Mesenchymal stem cell (in vitro differentiated cells and primary cell): ENCODE results near the gene KRT9.

Experiments used
- DNase-seq: peaks from one replicate; pipeline ENCODE4 v3.0.0-alpha.2; 2013
- H2AFZ ChIP-seq: one replicate; pipeline ENCODE4 v1.6.1; 2013; ENCODE audit warnings: low read depth, mild to moderate bottlenecking, control low read depth, inconsistent platforms, low read length, moderate library complexity
- H2AK5ac ChIP-seq: 2 replicates; pipeline ENCODE4 v1.6.1; 2013; ENCODE audit warnings: low read length, moderate library complexity, mild to moderate bottlenecking, inconsistent platforms; ENCODE audit not compliant: severe bottlenecking
- H2BK120ac ChIP-seq: one replicate; pipeline ENCODE4 v1.6.1; 2013; ENCODE audit warnings: low read depth, mild to moderate bottlenecking, inconsistent platforms, low read length, moderate library complexity
- H2BK12ac ChIP-seq, 2 experiments: one replicate each; pipeline ENCODE4 v1.6.1; 2013; ENCODE audit warnings: inconsistent platforms in 2 of 2, low read length in 2 of 2, mild to moderate bottlenecking in 2 of 2, moderate library complexity in 2 of 2, control low read depth in 1 of 2
- H2BK15ac ChIP-seq: one replicate; pipeline ENCODE4 v1.6.1; 2013; ENCODE audit warnings: mild to moderate bottlenecking, low read depth, inconsistent platforms; ENCODE audit not compliant: poor library complexity, severe bottlenecking
- H2BK5ac ChIP-seq: 2 replicates; pipeline ENCODE4 v1.6.1; 2013; ENCODE audit warnings: low read depth, mild to moderate bottlenecking, low read length, control low read depth, inconsistent platforms; ENCODE audit not compliant: poor library complexity, severe bottlenecking
- H3K14ac ChIP-seq, 2 experiments: one replicate each; pipeline ENCODE4 v1.6.1; 2013; ENCODE audit warnings: inconsistent platforms in 2 of 2, low read length in 2 of 2, control low read depth in 1 of 2, mild to moderate bottlenecking in 1 of 2, moderate library complexity in 1 of 2
- H3K18ac ChIP-seq, 2 experiments: one replicate each; pipeline ENCODE4 v1.6.1; 2013; ENCODE audit warnings: inconsistent platforms in 2 of 2, low read length in 2 of 2, control low read depth in 1 of 2, low read depth in 1 of 2, mild to moderate bottlenecking in 1 of 2
- H3K23ac ChIP-seq, 2 experiments: one replicate each; pipeline ENCODE4 v1.6.1; 2013; ENCODE audit warnings: inconsistent platforms in 2 of 2, low read length in 2 of 2, mild to moderate bottlenecking in 2 of 2, moderate library complexity in 2 of 2, control low read depth in 1 of 2
- H3K27ac ChIP-seq: 2 replicates; pipeline ENCODE4 v1.5.1; 2013; ENCODE audit warnings: mild to moderate bottlenecking, moderate library complexity, low read length, control low read depth, inconsistent platforms; ENCODE audit not compliant: poor library complexity, severe bottlenecking
- H3K27me3 ChIP-seq, 2 experiments: 2 replicates each; pipeline versions ENCODE4 v1.6.1 to v1.7.0; 2013; ENCODE audit warnings: low read length in 2 of 2, mild to moderate bottlenecking in 2 of 2, moderate library complexity in 2 of 2, control low read depth in 1 of 2, inconsistent platforms in 1 of 2; ENCODE audit not compliant: control insufficient read depth in 1 of 2, insufficient read depth in 1 of 2
- H3K36me3 ChIP-seq, 2 experiments: 2 replicates each; pipeline versions ENCODE4 v1.6.1 to v1.7.0; 2013; ENCODE audit warnings: low read length in 2 of 2, control low read depth in 1 of 2, inconsistent platforms in 1 of 2, low read depth in 1 of 2, mild to moderate bottlenecking in 1 of 2; ENCODE audit not compliant: insufficient read depth in 2 of 2, control insufficient read depth in 1 of 2
- H3K4ac ChIP-seq, 2 experiments: one replicate each; pipeline ENCODE4 v1.6.1; 2013; ENCODE audit warnings: inconsistent platforms in 2 of 2, low read length in 2 of 2, mild to moderate bottlenecking in 2 of 2, moderate library complexity in 2 of 2, control low read depth in 1 of 2, low read depth in 1 of 2
- H3K4me1 ChIP-seq: 2 replicates; pipeline ENCODE4 v1.6.1; 2013; ENCODE audit warnings: low read depth, low read length, control low read depth; ENCODE audit not compliant: control insufficient read depth, insufficient read depth
- H3K4me2 ChIP-seq: 2 replicates; pipeline ENCODE4 v1.6.1; 2013; ENCODE audit warnings: low read length, mild to moderate bottlenecking, inconsistent platforms; ENCODE audit not compliant: poor library complexity, severe bottlenecking
- H3K4me3 ChIP-seq, 2 experiments: 2 replicates each; pipeline versions ENCODE4 v1.5.1 to v1.7.0; 2013; ENCODE audit warnings: low read length in 2 of 2, mild to moderate bottlenecking in 2 of 2, control low read depth in 1 of 2, low read depth in 1 of 2; ENCODE audit not compliant: insufficient read depth in 1 of 2
- H3K79me1 ChIP-seq: replicated peaks from 2 replicates; pipeline ENCODE4 v1.6.1; 2013; ENCODE audit warnings: mild to moderate bottlenecking, control low read depth, low read length, inconsistent platforms; ENCODE audit not compliant: poor library complexity, severe bottlenecking
- H3K9ac ChIP-seq: 2 replicates; pipeline ENCODE4 v1.7.0; 2013; ENCODE audit warnings: mild to moderate bottlenecking, low read length, moderate library complexity
- H3K9me3 ChIP-seq: 2 replicates; pipeline ENCODE4 v1.7.0; 2013; ENCODE audit warnings: mild to moderate bottlenecking, low read length; ENCODE audit not compliant: control insufficient read depth
- H4K8ac ChIP-seq: one replicate; pipeline ENCODE4 v1.6.1; 2013; ENCODE audit warnings: inconsistent platforms, mild to moderate bottlenecking, low read length, moderate library complexity
- H4K91ac ChIP-seq: one replicate; pipeline ENCODE4 v1.6.1; 2013; ENCODE audit warnings: mild to moderate bottlenecking, low read length, inconsistent platforms
- WGBS: methylation state at CpG from one replicate; pipeline ENCODE4 v1.1.7; 2013; ENCODE audit warnings: mixed read lengths; 5-methylcytosine and 5-hydroxymethylcytosine counted together

The KRT9 gene

GRCh38 chr17:41555105-41555887, 16.6 kb downstream of the KRT9 start:
- H3K4me3 ChIP-seq: no peak overlapping the region
- H3K27ac ChIP-seq: no peak overlapping the region
- 85% methylated on average over 5 of the region's 5 CpGs for WGBS

GRCh38 chr17:41553987-41554680, 17.7 kb downstream of the KRT9 start:
- Histone ChIP-seq H3K4me1 (peaks cover 10% of the 10 kb centered on the region), H3K36me3 (no peaks in the 10 kb centered on the region), H2BK15ac (no peak overlapping the region), H3K4me2 (no peak overlapping the region), H3K4me3 (no peak overlapping the region), H3K9ac (no peak overlapping the region), H2BK5ac (no peak overlapping the region), H3K9me3 (no peaks in the 10 kb centered on the region), H3K14ac (no peak overlapping the region), H3K79me1 (no peaks in the 10 kb centered on the region), H4K8ac (peak overlapping the region; percentile 19), H2BK12ac (peak overlapping the region; percentile 92 to 96), H2AFZ (no peak overlapping the region), H4K91ac (no peak overlapping the region), H3K18ac (peak overlapping the region in 1 of 2 experiments; percentile 63), H3K4ac (no peak overlapping the region), H2AK5ac (no peak overlapping the region), H2BK120ac (peak overlapping the region; percentile 42), H3K23ac (no peak overlapping the region), H3K27ac (no peak overlapping the region), H3K27me3 (peaks cover 12 to 19% of the 10 kb centered on the region in 2 experiments)
- 87% methylated on average over 4 of the region's 8 CpGs for WGBS
- DNase-seq: no peak

More at GRCh38 chr17:41555105-41555887, 16.6 kb downstream of the KRT9 start:
- Histone ChIP-seq H3K9me3 (no peaks in the 10 kb centered on the region), H2BK12ac (no peak overlapping the region), H2BK120ac (no peak overlapping the region), H3K4me1 (peaks cover 5% of the 10 kb centered on the region), H2BK15ac (peak overlapping the region; percentile 55), H2BK5ac (no peak overlapping the region), H3K18ac (no peak overlapping the region), H3K79me1 (no peaks in the 10 kb centered on the region), H2AFZ (no peak overlapping the region), H2AK5ac (no peak overlapping the region), H3K4me2 (no peak overlapping the region), H3K36me3 (no peaks in the 10 kb centered on the region), H3K4ac (no peak overlapping the region), H4K91ac (no peak overlapping the region), H3K27me3 (peaks cover 12 to 19% of the 10 kb centered on the region in 2 experiments), H4K8ac (no peak overlapping the region), H3K9ac (no peak overlapping the region), H3K14ac (no peak overlapping the region), H3K23ac (no peak overlapping the region)
- DNase-seq: no peak

GRCh38 chr17:41553176-41553575, 18.7 kb downstream of the KRT9 start:
- no peak for DNase-seq
- H3K14ac ChIP-seq: peak overlapping the region in 1 of 2 experiments; percentile 38

GRCh38 chr17:41552455-41552854, 19.4 kb downstream of the KRT9 start:
- Histone ChIP-seq H3K9ac (no peak overlapping the region), H3K4me3 (no peak overlapping the region), H3K4me1 (peaks cover 26% of the 10 kb centered on the region), H3K27ac (no peak overlapping the region), H2BK120ac (no peak overlapping the region), H3K4me2 (no peak overlapping the region), H3K9me3 (no peaks in the 10 kb centered on the region), H3K4ac (no peak overlapping the region), H2BK15ac (no peak overlapping the region), H3K79me1 (no peaks in the 10 kb centered on the region), H3K18ac (peak overlapping the region in 1 of 2 experiments; percentile 14), H4K91ac (no peak overlapping the region), H3K27me3 (peaks cover 12 to 19% of the 10 kb centered on the region in 2 experiments), H3K36me3 (no peaks in the 10 kb centered on the region), H3K23ac (no peak overlapping the region), H2AK5ac (no peak overlapping the region), H4K8ac (no peak overlapping the region), H2AFZ (no peak overlapping the region), H3K14ac (no peak overlapping the region), H2BK12ac (peak overlapping the region in 1 of 2 experiments; percentile 76), H2BK5ac (no peak overlapping the region)
- no peak for DNase-seq
- WGBS: 95% methylated on average over 5 of the region's 5 CpGs

More at GRCh38 chr17:41553176-41553575, 18.7 kb downstream of the KRT9 start:
- H3K4me3 ChIP-seq: no peak overlapping the region
- no peaks in the 10 kb centered on the region for H3K79me1 ChIP-seq
- no peak overlapping the region for H2AFZ ChIP-seq
- WGBS: 87% methylated on average over 4 of the region's 4 CpGs
- no peak overlapping the region for H3K23ac ChIP-seq
- H4K91ac ChIP-seq: peak overlapping the region; percentile 31
- H3K4me2 ChIP-seq: no peak overlapping the region
- no peak overlapping the region for H2BK120ac ChIP-seq
- peaks cover 12 to 19% of the 10 kb centered on the region in 2 experiments for H3K27me3 ChIP-seq
- no peaks in the 10 kb centered on the region for H3K9me3 ChIP-seq
- H3K4ac ChIP-seq: no peak overlapping the region
- no peak overlapping the region for H3K27ac ChIP-seq
- H3K4me1 ChIP-seq: peaks cover 19% of the 10 kb centered on the region
- no peak overlapping the region for H3K9ac ChIP-seq
- H3K36me3 ChIP-seq: no peaks in the 10 kb centered on the region
- H3K18ac ChIP-seq: peak overlapping the region; percentile 3 to 18
- no peak overlapping the region for H2BK15ac ChIP-seq
- H2AK5ac ChIP-seq: no peak overlapping the region
- no peak overlapping the region for H4K8ac ChIP-seq
- H2BK12ac ChIP-seq: peak overlapping the region; percentile 18 to 61
- no peak overlapping the region for H2BK5ac ChIP-seq
